ENCODE results near the gene PYM1. TPM values are rescaled to one million over a fixed set of nuclear protein-coding genes. Genes with fewer than 3 reads are reported as not detected.

PYM1 gene
- polyA plus RNA-seq, 3 donors, result 33.2 to 41.1 (median 36.7) TPM

DNA sequence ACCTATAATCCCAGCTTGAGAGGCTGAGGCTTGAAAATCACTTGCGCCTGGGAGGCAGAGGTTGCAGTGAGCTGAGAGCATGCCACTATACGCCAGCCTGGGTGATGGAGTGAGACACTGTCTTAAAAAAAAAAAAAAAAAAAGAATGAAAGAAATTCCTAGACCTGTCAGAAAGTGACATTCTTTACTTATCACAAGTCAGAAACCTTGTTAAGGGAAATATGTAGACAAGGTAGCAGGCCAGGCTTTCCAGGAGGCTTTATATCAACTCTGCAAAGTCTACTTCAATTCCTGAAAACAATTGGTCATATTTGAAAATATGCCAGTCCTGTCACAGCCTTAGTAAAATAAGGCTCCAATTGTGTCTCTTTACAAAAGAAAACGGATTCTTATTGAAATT lies 65.8 kb downstream of the PYM1 start:
- DNase-seq, result no peak

DNA sequence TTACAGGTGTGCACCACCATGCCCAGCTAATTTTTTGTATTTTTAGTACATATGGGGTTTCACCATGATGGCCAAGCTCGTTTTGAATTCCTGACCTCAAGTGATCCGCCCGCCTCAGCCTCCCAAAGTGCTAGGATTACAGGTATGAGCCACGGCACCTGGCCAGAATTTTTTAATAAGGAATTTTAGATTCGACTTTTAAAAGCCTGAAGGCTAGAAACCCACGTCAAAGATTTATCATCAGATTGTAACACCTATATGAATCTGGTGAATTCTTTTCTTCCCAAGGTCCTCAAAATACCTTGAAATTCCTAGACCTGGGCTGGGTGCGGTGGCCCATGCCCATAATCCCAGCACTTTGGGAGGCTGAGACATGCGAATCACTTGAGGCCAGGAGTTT lies 66.3 kb downstream of the PYM1 start:
- no peak for DNase-seq

DNA sequence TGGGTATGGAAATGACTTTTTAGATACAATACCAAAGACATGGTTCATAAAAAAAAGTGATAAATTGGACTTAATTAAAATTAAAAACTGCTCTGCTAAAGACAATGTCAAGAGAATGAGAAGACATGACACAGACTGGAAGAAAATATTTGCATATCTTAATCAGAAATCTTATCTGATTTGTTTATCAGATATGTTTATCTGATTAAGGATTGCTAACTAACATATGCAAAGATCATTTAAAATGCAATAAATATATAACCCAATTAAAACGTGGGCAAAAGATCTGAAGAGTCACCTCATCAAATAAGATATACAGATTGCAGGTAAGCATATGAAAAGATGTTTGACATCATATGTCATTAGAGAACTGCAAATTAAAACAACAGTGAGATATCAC lies 75.0 kb downstream of the PYM1 start:
- DNase-seq, result no peak

Other genes with a start within 250 kb of the PYM1 start
- gene ITGA7, start 220.0 kb downstream of the PYM1 start, polyA plus RNA-seq (ENCODE audit: insufficient read length in 3 of 3), result 10 to 100 TPM; 38.2 to 43.3 (median 38.9) TPM
- 100 to 1,000 TPM; 114 to 141 (median 120) TPM for gene BLOC1S1, start 211.8 kb downstream of the PYM1 start, polyA plus RNA-seq (ENCODE audit: insufficient read length in 3 of 3)
- 10 to 100 TPM; 22.2 to 41.6 (median 41.4) TPM for gene RDH5, start 207.5 kb downstream of the PYM1 start, polyA plus RNA-seq (ENCODE audit: insufficient read length in 3 of 3)
- 100 to 1,000 TPM; 637 to 739 (median 680) TPM for gene CD63, start 198.9 kb downstream of the PYM1 start, polyA plus RNA-seq (ENCODE audit: insufficient read length in 3 of 3)
- 10 to 100 TPM; 21.3 to 24.6 (median 23.9) TPM for gene GDF11, start 184.8 kb downstream of the PYM1 start, polyA plus RNA-seq (ENCODE audit: insufficient read length in 3 of 3)
- gene SARNP, start 110.2 kb downstream of the PYM1 start, polyA plus RNA-seq (ENCODE audit: insufficient read length in 3 of 3), result 100 to 1,000 TPM; 105 to 132 (median 112) TPM
- gene ORMDL2, start 109.9 kb downstream of the PYM1 start, polyA plus RNA-seq (ENCODE audit: insufficient read length in 3 of 3), result 10 to 100 TPM; 30.2 to 36.3 (median 34.8) TPM
- gene DNAJC14, start 98.3 kb downstream of the PYM1 start, polyA plus RNA-seq (ENCODE audit: insufficient read length in 3 of 3), result 10 to 100 TPM; 44.8 to 46.9 (median 45.3) TPM
- gene MMP19, start 85.0 kb downstream of the PYM1 start, polyA plus RNA-seq (ENCODE audit: insufficient read length in 3 of 3), result 1 to 10 TPM in 1 of 3 donors, under 1 TPM in 2; 0.61 to 1.2 (median 0.77) TPM
- gene DGKA, start 3.3 kb upstream of the PYM1 start, polyA plus RNA-seq (ENCODE audit: insufficient read length in 3 of 3), result 10 to 100 TPM; 17.7 to 26.1 (median 17.7) TPM
- 1 to 10 TPM; 3.3 to 5.2 (median 3.6) TPM for gene PMEL, start 38.1 kb upstream of the PYM1 start, polyA plus RNA-seq (ENCODE audit: insufficient read length in 3 of 3)
- 10 to 100 TPM; 60.6 to 74.6 (median 61.6) TPM for gene CDK2, start 38.9 kb upstream of the PYM1 start, polyA plus RNA-seq (ENCODE audit: insufficient read length in 3 of 3)
- gene RAB5B, start 46.2 kb upstream of the PYM1 start, polyA plus RNA-seq (ENCODE audit: insufficient read length in 3 of 3), result 100 to 1,000 TPM; 149 to 175 (median 158) TPM
- gene SUOX, start 69.4 kb upstream of the PYM1 start, polyA plus RNA-seq (ENCODE audit: insufficient read length in 3 of 3), result 10 to 100 TPM; 49.5 to 56.8 (median 53.3) TPM
- gene IKZF4, start 93.1 kb upstream of the PYM1 start, polyA plus RNA-seq (ENCODE audit: insufficient read length in 3 of 3), result 10 to 100 TPM; 15.8 to 23.6 (median 20.1) TPM
- 100 to 1,000 TPM; 366 to 522 (median 513) TPM for gene RPS26, start 114.0 kb upstream of the PYM1 start, polyA plus RNA-seq (ENCODE audit: insufficient read length in 3 of 3)
- 100 to 1,000 TPM in 2 of 3 donors, 10 to 100 TPM in 1; 70.3 to 125 (median 113) TPM for gene ERBB3, start 152.3 kb upstream of the PYM1 start, polyA plus RNA-seq (ENCODE audit: insufficient read length in 3 of 3)
- gene PA2G4, start 176.7 kb upstream of the PYM1 start, polyA plus RNA-seq (ENCODE audit: insufficient read length in 3 of 3), result 100 to 1,000 TPM; 140 to 173 (median 148) TPM
- 1,000 to 10,000 TPM; 4,623 to 5,799 (median 4,745) TPM for gene RPL41, start 188.7 kb upstream of the PYM1 start, polyA plus RNA-seq (ENCODE audit: insufficient read length in 3 of 3)
- gene ZC3H10, start 190.4 kb upstream of the PYM1 start, polyA plus RNA-seq (ENCODE audit: insufficient read length in 3 of 3), result 1 to 10 TPM; 6.1 to 7.4 (median 6.9) TPM
- 10 to 100 TPM; 79.5 to 86.3 (median 81.9) TPM for gene ESYT1, start 200.4 kb upstream of the PYM1 start, polyA plus RNA-seq (ENCODE audit: insufficient read length in 3 of 3)
- gene MYL6B, start 224.7 kb upstream of the PYM1 start, polyA plus RNA-seq (ENCODE audit: insufficient read length in 3 of 3), result 100 to 1,000 TPM; 158 to 186 (median 174) TPM
- gene MYL6, start 230.5 kb upstream of the PYM1 start, polyA plus RNA-seq (ENCODE audit: insufficient read length in 3 of 3), result 1,000 to 10,000 TPM; 1,644 to 2,112 (median 1,781) TPM

All from renal pelvis (tissue), 4 donors.